WERI-Rb-1 (cell line): Measurements from ENCODE around the gene PATJ.
"Not testable (repeated sequence)": the region's sequence is repeated elsewhere in the genome, so short reads cannot be mapped to it uniquely, and the experiment has no call there.

Source experiments
- DNase-seq: peaks from one replicate; pipeline ENCODE4 v3.0.0-alpha.2; 2020
- H3K27ac ChIP-seq: fragments of 250-450 bp; sonication (Bioruptor Pico); 2 replicates; pipeline ENCODE4 v1.5.1; 2020; ENCODE audit warnings: mild to moderate bottlenecking, moderate library complexity
- H3K27me3 ChIP-seq: fragments of 250-450 bp; sonication (Bioruptor Pico); 2 replicates; pipeline ENCODE4 v1.5.1; 2021; ENCODE audit warnings: mild to moderate bottlenecking, low read depth, moderate library complexity; ENCODE audit not compliant: insufficient read depth, severe bottlenecking
- H3K36me3 ChIP-seq: fragments of 250-450 bp; sonication (Bioruptor Pico); 2 replicates; pipeline ENCODE4 v1.5.1; 2020; ENCODE audit warnings: mild to moderate bottlenecking, moderate library complexity
- H3K4me3 ChIP-seq: 2 replicates; pipeline ENCODE4 v1.5.1; 2011; ENCODE audit warnings: low read depth, mild to moderate bottlenecking, control low read depth, low read length
- H3K9me3 ChIP-seq: fragments of 250-450 bp; sonication (Bioruptor Pico); 2 replicates; pipeline ENCODE4 v1.5.1; 2021; ENCODE audit warnings: mild to moderate bottlenecking, moderate library complexity; ENCODE audit not compliant: severe bottlenecking
- TF ChIP-seq, protein P1 (sequence below): IDR thresholded peaks from 2 replicates; pipeline ENCODE4 v1.5.1; 2011; ENCODE audit warnings: low read depth, mild to moderate bottlenecking, control low read depth, inconsistent platforms, low read length

Gene PATJ

DNA sequence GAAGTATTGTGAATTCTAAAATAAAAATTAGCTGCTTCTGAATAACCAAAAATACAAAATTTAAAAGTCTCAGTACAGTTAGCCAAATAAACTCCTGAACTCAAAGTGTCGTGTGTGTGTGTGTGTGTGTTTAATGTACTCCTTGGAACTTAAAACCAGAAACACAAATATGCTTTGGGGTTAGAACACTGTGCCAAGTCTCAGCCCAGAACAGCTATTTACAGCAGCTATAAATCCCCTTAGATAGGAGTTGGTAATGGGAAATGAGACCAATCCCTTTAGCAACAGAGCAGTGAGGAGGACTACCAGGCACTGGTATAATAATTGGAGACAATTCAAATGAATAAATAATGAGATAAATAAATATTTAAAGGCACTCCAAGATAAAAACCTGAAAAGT, 83.1 kb downstream of the PATJ start:
- Histone ChIP-seq H3K27me3 (no peaks in the 10 kb centered on the region), H3K27ac (no peak overlapping the region), H3K4me3 (no peak overlapping the region), H3K36me3 (peaks cover 17% of the 10 kb centered on the region), H3K9me3 (no peaks in the 10 kb centered on the region)
- DNase-seq = no peak
- TF ChIP-seq, protein P1, sequence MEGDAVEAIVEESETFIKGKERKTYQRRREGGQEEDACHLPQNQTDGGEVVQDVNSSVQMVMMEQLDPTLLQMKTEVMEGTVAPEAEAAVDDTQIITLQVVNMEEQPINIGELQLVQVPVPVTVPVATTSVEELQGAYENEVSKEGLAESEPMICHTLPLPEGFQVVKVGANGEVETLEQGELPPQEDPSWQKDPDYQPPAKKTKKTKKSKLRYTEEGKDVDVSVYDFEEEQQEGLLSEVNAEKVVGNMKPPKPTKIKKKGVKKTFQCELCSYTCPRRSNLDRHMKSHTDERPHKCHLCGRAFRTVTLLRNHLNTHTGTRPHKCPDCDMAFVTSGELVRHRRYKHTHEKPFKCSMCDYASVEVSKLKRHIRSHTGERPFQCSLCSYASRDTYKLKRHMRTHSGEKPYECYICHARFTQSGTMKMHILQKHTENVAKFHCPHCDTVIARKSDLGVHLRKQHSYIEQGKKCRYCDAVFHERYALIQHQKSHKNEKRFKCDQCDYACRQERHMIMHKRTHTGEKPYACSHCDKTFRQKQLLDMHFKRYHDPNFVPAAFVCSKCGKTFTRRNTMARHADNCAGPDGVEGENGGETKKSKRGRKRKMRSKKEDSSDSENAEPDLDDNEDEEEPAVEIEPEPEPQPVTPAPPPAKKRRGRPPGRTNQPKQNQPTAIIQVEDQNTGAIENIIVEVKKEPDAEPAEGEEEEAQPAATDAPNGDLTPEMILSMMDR = no peak

DNA sequence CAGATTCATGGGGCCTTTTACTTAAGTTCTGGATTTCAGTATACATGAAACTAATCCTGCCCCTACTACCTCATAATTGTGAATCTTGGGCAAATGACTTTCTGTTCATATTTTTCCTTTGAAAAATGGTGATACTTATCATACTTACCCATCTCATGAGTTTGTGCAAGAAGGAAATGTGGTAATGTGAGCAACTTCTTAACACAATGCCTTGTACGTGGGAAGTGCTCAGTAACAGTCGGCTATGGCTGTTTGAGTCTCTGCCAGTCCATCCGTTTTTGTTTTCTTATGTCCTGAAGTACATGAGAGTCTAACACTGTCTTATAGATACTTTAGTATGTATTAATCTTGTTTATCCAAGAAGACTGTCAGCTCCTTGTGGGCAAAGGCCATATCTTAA, 86.5 kb downstream of the PATJ start:
- TF ChIP-seq, protein P1 = no peak
- no peak for DNase-seq
- no peak overlapping the region for H3K4me3 ChIP-seq
- H3K9me3 ChIP-seq = no peaks in the 10 kb centered on the region
- no peaks in the 10 kb centered on the region for H3K27me3 ChIP-seq
- peak overlapping the region; percentile 67 for H3K27ac ChIP-seq
- H3K36me3 ChIP-seq = peaks cover 13% of the 10 kb centered on the region

DNA sequence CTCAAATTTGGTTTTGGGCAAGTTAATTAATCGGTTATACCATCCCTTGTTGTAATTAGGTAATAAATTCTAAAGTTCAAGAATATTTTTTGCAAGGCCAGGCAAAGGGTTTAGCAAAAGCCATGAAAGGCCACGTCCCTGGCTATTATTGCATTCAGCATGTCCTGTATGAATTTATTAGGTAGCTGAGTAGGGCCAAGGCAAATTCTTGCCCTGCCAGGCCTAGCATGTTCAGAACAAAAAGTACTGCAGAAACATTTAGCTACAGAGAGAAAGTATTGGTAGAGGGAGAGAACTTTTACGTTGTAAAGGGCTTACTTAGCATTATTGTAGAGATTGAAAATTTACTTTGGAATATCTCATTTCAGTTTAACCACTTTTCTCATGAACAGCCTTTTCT, 94.4 kb downstream of the PATJ start:
- no peak for DNase-seq
- H3K4me3 ChIP-seq = no peak overlapping the region
- no peaks in the 10 kb centered on the region for H3K9me3 ChIP-seq
- no peaks in the 10 kb centered on the region for H3K27me3 ChIP-seq
- H3K27ac ChIP-seq = no peak overlapping the region
- H3K36me3 ChIP-seq = peaks cover 4% of the 10 kb centered on the region
- TF ChIP-seq, protein P1 = no peak

DNA sequence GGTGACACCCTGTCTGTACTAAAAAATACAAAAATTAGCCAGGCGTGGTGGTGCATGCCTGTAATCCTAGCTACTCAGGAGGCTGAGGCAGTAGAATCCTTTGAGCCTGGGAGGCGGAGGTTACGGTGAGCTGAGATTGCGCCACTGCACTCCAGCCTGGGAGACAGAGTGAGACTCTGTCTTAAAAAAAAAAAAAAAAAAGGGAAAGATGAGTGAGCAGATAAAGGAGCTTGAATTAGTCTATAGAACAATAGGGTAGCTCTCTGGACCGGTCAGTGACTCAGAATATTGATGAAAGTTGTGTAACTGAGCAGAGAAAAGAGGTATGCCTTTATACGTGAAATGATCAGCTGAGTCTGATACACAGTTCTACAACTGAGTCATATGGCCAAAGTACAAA, 95.3 kb downstream of the PATJ start:
- DNase-seq, H3K9me3 ChIP-seq, H3K36me3 ChIP-seq, H3K27me3 ChIP-seq, H3K27ac ChIP-seq, H3K4me3 ChIP-seq: not testable (repeated sequence)

DNA sequence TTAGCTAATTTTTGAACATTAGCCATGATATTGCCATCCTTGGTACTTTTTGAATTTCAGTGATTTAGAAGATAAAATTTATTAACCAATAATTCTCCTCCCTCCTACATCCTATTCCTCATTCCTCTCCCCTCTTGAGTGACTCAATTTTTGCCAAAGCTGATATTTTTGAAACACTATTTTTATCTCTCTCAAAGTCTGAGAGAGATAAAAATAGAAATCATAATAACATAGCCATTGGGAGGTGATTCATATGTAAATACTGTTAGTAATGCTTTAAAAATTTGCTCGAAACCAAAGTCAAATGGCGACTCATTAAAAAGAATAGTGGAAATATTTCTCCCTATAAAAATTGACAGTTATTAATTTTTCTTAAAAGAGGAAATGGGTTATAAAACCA, 97.4 kb downstream of the PATJ start:
- no peaks in the 10 kb centered on the region for H3K9me3 ChIP-seq
- H3K27me3 ChIP-seq = no peaks in the 10 kb centered on the region
- H3K4me3 ChIP-seq = no peak overlapping the region
- no peaks in the 10 kb centered on the region for H3K36me3 ChIP-seq
- no peak overlapping the region for H3K27ac ChIP-seq
- TF ChIP-seq, protein P1 = no peak
- no peak for DNase-seq

DNA sequence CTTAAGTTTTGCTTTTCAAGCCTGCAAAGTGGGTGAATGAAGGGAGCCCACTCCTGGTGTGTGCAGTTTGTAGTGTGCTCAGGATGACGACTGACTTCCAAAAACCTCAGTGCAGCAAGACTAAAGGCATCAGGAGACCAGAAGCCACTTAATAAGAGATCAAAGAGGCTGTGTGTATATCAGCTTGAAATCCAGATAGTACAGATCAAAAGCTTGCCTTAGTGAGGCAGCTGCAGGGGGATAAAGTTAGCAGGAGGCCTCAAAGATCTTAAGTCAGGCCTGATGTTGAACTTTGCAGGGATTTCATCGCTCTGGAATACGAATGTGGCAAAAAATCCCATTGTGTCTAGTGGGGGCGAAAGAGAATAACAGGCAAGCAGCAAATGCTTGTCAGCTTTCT, 99.8 kb downstream of the PATJ start:
- H3K4me3 ChIP-seq = no peak overlapping the region
- TF ChIP-seq, protein P1 = no peak
- DNase-seq = peak; percentile 36
- H3K9me3 ChIP-seq = no peaks in the 10 kb centered on the region
- H3K27ac ChIP-seq = no peak overlapping the region; the same call in 1 of the 2 replicates
- H3K27me3 ChIP-seq = no peaks in the 10 kb centered on the region
- no peaks in the 10 kb centered on the region for H3K36me3 ChIP-seq
